ENCODE data around the gene REXO5.

REXO5 gene

DNA sequence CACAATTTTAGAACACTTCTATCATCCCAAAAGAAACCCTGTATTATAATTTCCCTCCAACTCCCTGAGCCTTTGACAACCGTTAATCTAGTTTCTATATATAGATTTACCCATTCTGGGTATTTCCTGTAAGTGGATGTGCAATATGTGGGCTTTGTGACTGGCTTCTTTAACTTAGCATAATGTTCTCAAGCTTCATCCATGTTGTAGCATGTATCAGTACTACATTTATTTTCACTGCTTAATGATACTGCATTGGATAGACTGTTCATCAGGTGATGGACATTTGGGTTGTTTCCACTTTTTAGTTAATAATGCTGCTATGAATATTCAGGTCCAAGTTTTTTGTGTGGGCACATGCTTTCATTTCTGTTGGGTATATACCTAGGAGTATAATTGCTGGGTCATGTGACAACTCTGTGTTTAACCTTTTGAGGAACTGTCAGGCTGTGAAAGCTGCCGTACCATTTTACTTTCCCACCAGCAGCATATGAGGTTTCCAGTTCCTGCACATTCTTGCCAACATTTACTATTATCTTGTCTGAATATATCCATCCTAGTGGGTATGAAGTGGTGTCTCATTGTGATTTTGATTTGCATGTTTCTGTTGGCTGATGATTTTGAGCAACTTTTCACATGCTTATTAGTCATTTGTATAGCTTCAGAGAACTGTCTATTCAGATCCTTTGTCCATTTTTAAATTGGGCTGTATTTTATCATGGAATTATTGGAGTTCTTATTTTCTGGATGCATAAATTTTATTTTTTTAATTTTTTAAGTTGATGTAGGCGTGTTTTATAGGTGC, 16.4 kb downstream of the REXO5 start:
- Histone ChIP-seq H2AFZ (ENCODE audit: low read depth) (no peak overlapping the region), H3K9ac (no peak overlapping the region), H3K4me1 (ENCODE audit: low read depth, poor library complexity, severe bottlenecking) (no peaks in the 10 kb centered on the region), H4K20me1 (ENCODE audit: insufficient read depth) (no peaks in the 10 kb centered on the region; the same call in 1 of the 2 replicates), H3K27ac (no peak overlapping the region), H3K4me3 (IDR thresholded peaks at IDR 0.05; ENCODE audit: insufficient read depth, low read depth, low read length) (no peak overlapping the region), H3K4me2 (no peak overlapping the region), H3K27me3 (ENCODE audit: insufficient read depth, low read depth) (no peaks in the 10 kb centered on the region), H3K79me2 (ENCODE audit: insufficient read depth, low read depth) (no peaks in the 10 kb centered on the region), H3K36me3 (ENCODE audit: insufficient read depth) (no peaks in the 10 kb centered on the region)
- TF ChIP-seq, protein P1, sequence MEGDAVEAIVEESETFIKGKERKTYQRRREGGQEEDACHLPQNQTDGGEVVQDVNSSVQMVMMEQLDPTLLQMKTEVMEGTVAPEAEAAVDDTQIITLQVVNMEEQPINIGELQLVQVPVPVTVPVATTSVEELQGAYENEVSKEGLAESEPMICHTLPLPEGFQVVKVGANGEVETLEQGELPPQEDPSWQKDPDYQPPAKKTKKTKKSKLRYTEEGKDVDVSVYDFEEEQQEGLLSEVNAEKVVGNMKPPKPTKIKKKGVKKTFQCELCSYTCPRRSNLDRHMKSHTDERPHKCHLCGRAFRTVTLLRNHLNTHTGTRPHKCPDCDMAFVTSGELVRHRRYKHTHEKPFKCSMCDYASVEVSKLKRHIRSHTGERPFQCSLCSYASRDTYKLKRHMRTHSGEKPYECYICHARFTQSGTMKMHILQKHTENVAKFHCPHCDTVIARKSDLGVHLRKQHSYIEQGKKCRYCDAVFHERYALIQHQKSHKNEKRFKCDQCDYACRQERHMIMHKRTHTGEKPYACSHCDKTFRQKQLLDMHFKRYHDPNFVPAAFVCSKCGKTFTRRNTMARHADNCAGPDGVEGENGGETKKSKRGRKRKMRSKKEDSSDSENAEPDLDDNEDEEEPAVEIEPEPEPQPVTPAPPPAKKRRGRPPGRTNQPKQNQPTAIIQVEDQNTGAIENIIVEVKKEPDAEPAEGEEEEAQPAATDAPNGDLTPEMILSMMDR (conservative IDR thresholded peaks at IDR 0.05; ENCODE audit: low read depth, low read length), result no peak

DNA sequence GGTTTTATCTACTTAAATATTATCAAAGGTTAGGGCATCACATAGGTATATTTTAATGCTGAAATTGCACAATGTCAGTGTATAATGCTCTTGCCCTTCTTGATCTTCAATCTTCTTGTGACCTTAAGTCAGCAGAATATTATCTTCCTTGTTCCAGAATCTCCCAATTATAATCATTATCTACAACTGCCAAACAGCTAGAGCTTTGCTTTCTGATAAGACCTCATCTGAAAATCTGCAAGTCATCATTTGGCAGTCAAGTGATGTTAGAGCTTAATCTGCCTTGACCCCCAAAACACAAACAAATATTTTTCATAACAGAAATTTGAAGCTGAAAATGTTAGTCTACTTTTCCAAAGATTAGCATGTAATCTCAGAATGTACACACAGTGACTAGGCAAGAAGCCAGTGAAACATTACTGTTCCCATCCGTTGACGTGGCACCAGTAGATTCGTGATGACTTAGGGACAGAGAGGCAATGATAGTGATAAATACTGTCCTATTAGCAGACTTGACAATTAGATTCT, 19.8 kb downstream of the REXO5 start:
- Histone ChIP-seq H3K36me3 (ENCODE audit: insufficient read depth) (no peaks in the 10 kb centered on the region), H3K79me2 (ENCODE audit: insufficient read depth, low read depth) (no peaks in the 10 kb centered on the region), H3K9ac (no peak overlapping the region), H3K4me1 (ENCODE audit: low read depth, poor library complexity, severe bottlenecking) (no peaks in the 10 kb centered on the region), H4K20me1 (ENCODE audit: insufficient read depth) (no peaks in the 10 kb centered on the region; the same call in 1 of the 2 replicates), H3K27ac (no peak overlapping the region), H3K4me3 (IDR thresholded peaks at IDR 0.05; ENCODE audit: insufficient read depth, low read depth, low read length) (no peak overlapping the region), H2AFZ (ENCODE audit: low read depth) (no peak overlapping the region), H3K27me3 (ENCODE audit: insufficient read depth, low read depth) (no peaks in the 10 kb centered on the region), H3K4me2 (no peak overlapping the region)
- TF ChIP-seq, protein P1 (conservative IDR thresholded peaks at IDR 0.05; ENCODE audit: low read depth, low read length), result no peak

DNA sequence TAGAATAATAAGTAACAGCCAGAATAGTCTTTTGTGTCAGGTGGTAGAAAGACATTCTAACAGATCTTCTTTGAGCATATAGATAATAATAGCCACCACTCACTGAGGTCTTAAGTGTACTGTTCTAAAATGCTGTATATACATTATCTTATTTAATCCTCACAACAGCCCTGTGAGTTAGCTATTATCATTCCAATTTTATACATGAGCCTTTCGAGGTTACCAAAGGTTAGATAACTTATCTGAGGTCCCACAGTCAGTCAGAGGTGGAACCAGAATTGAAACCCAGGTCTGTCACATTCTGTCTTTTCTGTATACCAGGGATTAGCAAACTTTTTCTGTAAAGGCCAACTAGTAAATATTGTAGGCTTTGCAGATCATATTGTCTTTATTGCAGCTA, 23.2 kb downstream of the REXO5 start:
- Histone ChIP-seq H3K27me3 (ENCODE audit: insufficient read depth, low read depth) (no peaks in the 10 kb centered on the region), H2AFZ (ENCODE audit: low read depth) (no peak overlapping the region), H3K79me2 (ENCODE audit: insufficient read depth, low read depth) (no peaks in the 10 kb centered on the region), H3K4me2 (no peak overlapping the region), H3K4me1 (ENCODE audit: low read depth, poor library complexity, severe bottlenecking) (no peaks in the 10 kb centered on the region), H3K4me3 (IDR thresholded peaks at IDR 0.05; ENCODE audit: insufficient read depth, low read depth, low read length) (no peak overlapping the region), H3K9ac (no peak overlapping the region), H3K27ac (no peak overlapping the region), H4K20me1 (ENCODE audit: insufficient read depth) (no peaks in the 10 kb centered on the region), H3K36me3 (ENCODE audit: insufficient read depth) (no peaks in the 10 kb centered on the region)
- TF ChIP-seq, protein P1 (conservative IDR thresholded peaks at IDR 0.05; ENCODE audit: low read depth, low read length), result no peak

DNA sequence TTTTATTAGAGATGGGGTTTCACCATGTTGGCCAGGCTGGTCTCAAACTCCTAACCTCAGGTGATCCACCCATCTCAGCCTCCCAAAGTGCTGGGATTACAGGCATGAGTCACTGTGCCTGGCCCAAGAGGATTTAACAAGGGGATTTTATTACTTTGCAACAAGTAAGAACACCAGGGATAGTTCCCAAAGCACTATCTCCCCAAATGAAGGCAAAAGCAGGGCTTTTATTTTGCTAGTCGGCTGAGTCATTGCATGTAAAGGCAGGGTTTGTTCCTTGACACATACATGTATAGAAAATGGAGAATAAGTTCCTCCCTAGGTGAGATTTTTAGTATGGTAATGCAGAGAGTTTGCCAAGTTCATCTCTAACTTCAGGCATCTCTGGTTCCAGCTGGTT, 24.0 kb downstream of the REXO5 start:
- no peak overlapping the region for H3K9ac ChIP-seq
- TF ChIP-seq, protein P1 (conservative IDR thresholded peaks at IDR 0.05; ENCODE audit: low read depth, low read length), result no peak

More for the DNA sequence above, 24.0 kb downstream of the REXO5 start:
- Histone ChIP-seq H3K79me2 (ENCODE audit: insufficient read depth, low read depth) (no peaks in the 10 kb centered on the region), H3K4me2 (no peak overlapping the region), H2AFZ (ENCODE audit: low read depth) (no peak overlapping the region), H4K20me1 (ENCODE audit: insufficient read depth) (no peaks in the 10 kb centered on the region), H3K4me3 (IDR thresholded peaks at IDR 0.05; ENCODE audit: insufficient read depth, low read depth, low read length) (no peak overlapping the region), H3K27ac (no peak overlapping the region), H3K4me1 (ENCODE audit: low read depth, poor library complexity, severe bottlenecking) (no peaks in the 10 kb centered on the region), H3K27me3 (ENCODE audit: insufficient read depth, low read depth) (no peaks in the 10 kb centered on the region), H3K36me3 (ENCODE audit: insufficient read depth) (no peaks in the 10 kb centered on the region)

All from KMS-11 (cell line).